Measurements from ENCODE around the gene AP1G1. TPM values are rescaled to one million over a fixed set of nuclear protein-coding genes. Genes with fewer than 3 reads are reported as not detected.

Gene AP1G1
- total and polyA plus RNA-seq, 2 of the 8 experiments (the other 6 are each of a cell fraction or from before 2014, with no cell fraction given), result 43.9 to 68.4 TPM

DNA sequence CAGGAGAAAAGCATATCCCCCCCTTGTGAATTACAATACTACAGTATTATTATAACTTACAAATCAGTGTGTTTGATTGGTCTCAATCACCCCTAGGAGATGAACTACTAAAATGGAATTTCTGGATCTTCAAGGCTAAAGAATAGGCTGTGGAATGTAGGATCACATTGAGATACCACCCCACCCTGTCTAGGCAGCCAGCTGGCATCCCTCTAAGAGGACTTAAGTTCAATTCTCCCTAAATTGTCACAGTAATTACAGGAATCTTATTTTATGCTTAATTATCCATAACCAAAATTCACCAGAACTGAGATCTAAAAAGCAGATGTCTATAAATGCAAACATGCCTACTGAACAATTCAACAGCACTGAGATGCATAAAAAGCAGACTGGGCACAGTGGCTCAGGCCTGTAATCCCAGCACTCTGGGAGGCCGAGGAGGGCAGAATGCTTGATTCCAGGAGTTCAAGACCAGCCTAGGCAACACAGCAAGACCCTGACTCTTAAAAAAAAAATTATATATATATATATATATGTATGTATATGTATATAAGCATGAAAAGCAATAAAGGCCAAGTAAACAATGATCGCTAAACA lies 12.0 kb downstream of the AP1G1 start:
- no peak overlapping the region for H3K9ac ChIP-seq (replicated peaks in 1 of 4; ENCODE audit: extremely low read depth in 1 of 4, low read depth in 3 of 4, low read length in 3 of 4)
- no peaks in the 10 kb centered on the region for H3K4me1 ChIP-seq (replicated peaks in 1 of 4; ENCODE audit: control insufficient read depth in 3 of 4, insufficient read depth in 4 of 4, low read length in 3 of 4)
- H3K4me2 ChIP-seq (ENCODE audit: insufficient read depth in 1 of 2, low read depth in 2 of 2, low read length in 2 of 2), result no peak overlapping the region
- H3K27ac ChIP-seq (ENCODE audit: low read depth, low read length), result no peak overlapping the region
- H2AFZ ChIP-seq (ENCODE audit: low read length), result no peak overlapping the region
- H2BK5ac ChIP-seq (ENCODE audit: low read depth, low read length), result no peak overlapping the region
- H3K14ac ChIP-seq (ENCODE audit: insufficient read length), result no peak overlapping the region
- no peak overlapping the region for H3K4me3 ChIP-seq (ENCODE audit: extremely low read depth in 1 of 4, insufficient read depth in 2 of 4, low read depth in 3 of 4, low read length in 4 of 4)
- peaks cover 7% of the 10 kb centered on the region for H3K79me1 ChIP-seq (ENCODE audit: low read depth, low read length)
- ChIA-PET CTCF (ENCODE audit: partially characterized antibody) (interaction anchor here (1.1 kb wide), 1 partner anchor 14 kb away, joined by 3 read pairs; no protein-coding TSS in a partner anchor), POLR2A (ENCODE audit: partially characterized antibody) (no interaction called here)
- no peaks in the 10 kb centered on the region for H3K23me2 ChIP-seq (ENCODE audit: low read depth, low read length)
- no peak overlapping the region for H3K4ac ChIP-seq (replicated peaks; ENCODE audit: insufficient read length, low read depth, low read length)
- FAIRE-seq (no peak), DNase-seq (ENCODE audit: low read depth in 1 of 2, low spot score in 2 of 2) (no peak)
- TF ChIP-seq ATF2 (IDR thresholded peaks at IDR 0.05; ENCODE audit: low read length) (no peak), RBBP5 (IDR thresholded peaks at IDR 0.05; ENCODE audit: borderline replicate concordance, low read depth, low read length) (no peak), MAX (IDR thresholded peaks at IDR 0.05) (no peak), RAD21 (IDR thresholded peaks at IDR 0.05 in 1 of 2, conservative IDR thresholded peaks at IDR 0.05 in 1 of 2; ENCODE audit: low read depth in 2 of 2, low read length in 2 of 2) (no peak), CEBPB (IDR thresholded peaks at IDR 0.05; ENCODE audit: low read depth, low read length) (no peak), TEAD4 (IDR thresholded peaks at IDR 0.05; ENCODE audit: low read depth, low read length) (no peak), TAF7 (optimal IDR thresholded peaks at IDR 0.05; ENCODE audit: borderline replicate concordance, low read depth, low read length) (no peak), MAFK (IDR thresholded peaks at IDR 0.05; ENCODE audit: low read depth, low read length) (no peak), POLR2AphosphoS5 (IDR thresholded peaks at IDR 0.05; ENCODE audit: low read depth, low read length) (no peak)
- TF ChIP-seq, protein P1, sequence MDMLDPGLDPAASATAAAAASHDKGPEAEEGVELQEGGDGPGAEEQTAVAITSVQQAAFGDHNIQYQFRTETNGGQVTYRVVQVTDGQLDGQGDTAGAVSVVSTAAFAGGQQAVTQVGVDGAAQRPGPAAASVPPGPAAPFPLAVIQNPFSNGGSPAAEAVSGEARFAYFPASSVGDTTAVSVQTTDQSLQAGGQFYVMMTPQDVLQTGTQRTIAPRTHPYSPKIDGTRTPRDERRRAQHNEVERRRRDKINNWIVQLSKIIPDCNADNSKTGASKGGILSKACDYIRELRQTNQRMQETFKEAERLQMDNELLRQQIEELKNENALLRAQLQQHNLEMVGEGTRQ (IDR thresholded peaks at IDR 0.05; ENCODE audit: low read length), result no peak
- no peak overlapping the region for H2BK12ac ChIP-seq (ENCODE audit: low read depth, low read length)
- H2BK120ac ChIP-seq (replicated peaks; ENCODE audit: low read depth, low read length), result no peak overlapping the region
- no peaks in the 10 kb centered on the region for H3K9me3 ChIP-seq (ENCODE audit: insufficient read depth in 2 of 2, low read depth in 1 of 2, low read length in 1 of 2)
- no peak overlapping the region for H4K5ac ChIP-seq (ENCODE audit: insufficient read length, low read depth, low read length)
- 93% methylated on average over 2 of the region's 2 CpGs; no CpG with 5 or more reads in 1 of the 2 experiments for WGBS, 2 experiments (ENCODE audit: extremely low coverage in 1 of 2, insufficient coverage in 1 of 2, insufficient read length in 1 of 2, insufficient replicate concordance in 2 of 2, low coverage in 1 of 2, low lambda C conversion rate in 2 of 2, missing lambda C conversion rate in 1 of 2)
- no peak overlapping the region for H3K23ac ChIP-seq (ENCODE audit: insufficient read length)
- no peak overlapping the region for H4K8ac ChIP-seq (ENCODE audit: extremely low read depth, insufficient read depth, low read length)
- no peaks in the 10 kb centered on the region for H3K27me3 ChIP-seq (replicated peaks in 1 of 4; ENCODE audit: control insufficient read depth in 3 of 4, extremely low read depth in 1 of 4, insufficient read depth in 3 of 4, low read length in 3 of 4)
- no peak overlapping the region for H2BK15ac ChIP-seq (ENCODE audit: low read length)
- H3K79me2 ChIP-seq (ENCODE audit: control insufficient read depth in 1 of 2, insufficient read depth in 2 of 2, low read length in 2 of 2), result peaks cover 6 to 84% of the 10 kb centered on the region in 2 experiments
- H3K18ac ChIP-seq (ENCODE audit: extremely low read depth, low read length), result no peak overlapping the region
- no peak overlapping the region for H4K91ac ChIP-seq (replicated peaks; ENCODE audit: insufficient read length, low read length)
- H4K20me1 ChIP-seq (replicated peaks in 1 of 2; ENCODE audit: control insufficient read depth in 1 of 2, insufficient read depth in 2 of 2, low read length in 2 of 2), result peaks cover 0 to 5% of the 10 kb centered on the region in 2 experiments
- H2BK20ac ChIP-seq (ENCODE audit: low read length), result no peak overlapping the region
- no peaks in the 10 kb centered on the region; a peak in 1 of 8 replicates for H3K36me3 ChIP-seq (ENCODE audit: control insufficient read depth in 2 of 4, insufficient read depth in 4 of 4, low read length in 3 of 4)
- H3K56ac ChIP-seq (replicated peaks; ENCODE audit: insufficient read length, low read depth, low read length), result no peak overlapping the region
- no peak overlapping the region for H2AK5ac ChIP-seq (ENCODE audit: low read depth, low read length)
